K562 (cell line): ENCODE data around the gene ZDHHC14. TPM values are rescaled to one million over a fixed set of nuclear protein-coding genes. Genes with fewer than 3 reads are reported as not detected.
A peak's percentile ranks its signal among the peaks of the same experiment; 100 is the strongest.

Experiments
- ASH1L ChIP-seq: fragments of 450-650 bp; IDR thresholded peaks from 2 replicates; pipeline ENCODE4 v1.6.1; 2018; ENCODE audit warnings: borderline replicate concordance, mild to moderate bottlenecking, low read depth; ENCODE audit not compliant: partially characterized antibody
- NFYB ChIP-seq: IDR thresholded peaks from 2 replicates; pipeline ENCODE4 v1.6.1; 2011; ENCODE audit warnings: mild to moderate bottlenecking, moderate library complexity; ENCODE audit not compliant: insufficient read length; ENCODE audit errors: extremely low read depth
- PBX2 ChIP-seq, 2 experiments: IDR thresholded peaks in 1 of 2; conservative IDR thresholded peaks in 1 of 2; 2 replicates each; pipeline ENCODE4 v1.6.1; 2016; ENCODE audit warnings: low read depth in 2 of 2, mild to moderate bottlenecking in 1 of 2, missing compliant biosample characterization in 1 of 2, missing genetic modification characterization in 1 of 2, moderate library complexity in 1 of 2
- RBM25 ChIP-seq: fragments of 200-400 bp; formaldehyde crosslinking; IDR thresholded peaks from 2 replicates; pipeline ENCODE4 v1.6.1; 2018; ENCODE audit warnings: low read length, low read depth, moderate library complexity; ENCODE audit not compliant: severe bottlenecking
- ZNF717 ChIP-seq: fragments of 250-450 bp; sonication (Bioruptor Pico); IDR thresholded peaks from 2 replicates; pipeline ENCODE4 v1.5.0; 2021
- polyA plus RNA-seq, 8 experiments: library from polyadenylated mRNA; depleted of rRNA in 4 of 8; stranded (reverse) in 5 of 8; unstranded in 3 of 8; fragments of >200 nt; fragmentation: Nextera tagmentation in 2 of 8; fragmentation: Illumina TruSeq in 1 of 8; extraction: Ambion mirVana in 2 of 8; extraction: Trizol in 1 of 8; gene quantifications; 2 replicates each; pipeline versions ENCODE4 v1.2.1 to v1.2.3, GENCODE V29; 2011 to 2014; ENCODE audit warnings: inconsistent platforms in 1 of 8, missing spikeins in 1 of 8
- total RNA-seq, 7 experiments: library from RNA; depleted of rRNA in 6 of 7; stranded (reverse); fragments of >200 nt in 6 of 7; fragmentation: Illumina TruSeq in 2 of 7; extraction: Trizol in 2 of 7; gene quantifications; 2 replicates each; pipeline versions ENCODE4 v1.2.1 to v1.2.3, GENCODE V29; 2011 to 2021; ENCODE audit warnings: low replicate concordance in 1 of 7

ZDHHC14 gene
- total and polyA plus RNA-seq, 9 of the 15 experiments (the other 6 are each of a cell fraction or from before 2014, with no cell fraction given), result 0.92 to 23.1 (median 13.8) TPM

DNA sequence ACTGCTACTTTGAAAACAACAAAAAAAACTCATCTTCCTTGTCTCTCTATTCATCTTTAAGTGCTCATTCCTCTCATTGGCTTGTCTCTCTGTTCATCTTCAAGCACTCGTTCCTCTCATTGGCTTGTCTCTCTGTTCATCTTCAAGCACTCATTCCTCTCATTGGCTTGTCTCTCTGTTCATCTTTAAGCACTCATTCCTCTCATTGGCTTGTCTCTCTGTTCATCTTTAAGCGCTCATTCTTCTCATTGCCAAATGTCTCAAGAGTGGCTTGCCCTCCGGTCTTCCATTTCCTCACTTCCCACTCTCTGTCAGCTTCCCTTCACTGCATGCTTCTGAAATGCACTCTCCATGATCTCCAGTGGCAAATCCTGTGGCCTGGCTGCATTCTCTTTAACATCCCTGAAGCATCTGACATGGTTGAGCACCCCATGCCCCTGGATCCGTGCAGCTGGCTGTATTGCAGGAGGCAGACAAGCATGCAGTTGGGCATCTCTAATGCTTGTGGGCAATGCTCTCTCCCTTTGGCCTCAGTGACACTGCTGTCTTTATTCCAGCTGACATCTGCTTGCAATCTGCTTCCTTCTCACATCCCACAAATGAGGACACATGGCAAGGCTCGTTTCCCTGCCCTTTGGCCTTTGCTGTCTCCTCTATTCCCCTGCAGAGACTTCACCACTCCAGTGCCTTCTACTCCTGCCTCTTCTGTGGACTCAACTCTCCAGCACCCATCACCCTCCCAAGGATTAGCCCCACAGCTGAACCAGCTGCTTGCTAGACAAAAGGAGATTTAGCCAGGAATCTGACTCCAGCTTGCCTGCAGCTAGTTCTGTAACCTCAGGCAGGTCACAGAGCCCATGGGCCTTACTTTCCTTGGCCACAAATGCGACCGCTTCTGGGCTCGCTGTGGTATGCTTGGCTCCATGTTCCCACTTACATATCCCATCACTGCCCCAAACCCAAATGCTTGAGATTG is 298.9 kb downstream of the ZDHHC14 start (continued):
- TF ChIP-seq PBX2 (CRISPR knock-in tag; IDR thresholded peaks at IDR 0.05; ENCODE audit: low read depth) (no peak), PBX2 (tag; conservative IDR thresholded peaks at IDR 0.05; ENCODE audit: low read depth) (peak; percentile 37; the same call in 1 of the 2 replicates), NFYB (peak; percentile 43), ZNF717 (CRISPR knock-in tag) (no peak), RBM25 (peak; percentile 5), ASH1L (peak; percentile 22)
- TF ChIP-seq, all 486 proteins: peak for 7
